HepG2 (cell line): ENCODE measurements around the gene DAG1. TPM values are rescaled to one million over a fixed set of nuclear protein-coding genes. Genes with fewer than 3 reads are reported as not detected.

Experiments
- ASH2L ChIP-seq: fragments of 300-600, 200-600 bp; sonication (generic); IDR thresholded peaks from 2 replicates; pipeline ENCODE4 v1.7.0; 2017; ENCODE audit warnings: low read depth, mild to moderate bottlenecking, moderate library complexity, mixed read lengths, low read length; ENCODE audit not compliant: insufficient read length
- DMAP1 ChIP-seq: IDR thresholded peaks from 2 replicates; pipeline ENCODE4 v1.6.1; 2016
- EED ChIP-seq: sonication (generic); formaldehyde crosslinking; IDR thresholded peaks from 2 replicates; pipeline ENCODE4 v1.5.0; 2020; ENCODE audit warnings: mild to moderate bottlenecking, missing genetic modification reagents
- HIC2 ChIP-seq: sonication (generic); formaldehyde crosslinking; IDR thresholded peaks from 2 replicates; pipeline ENCODE4 v1.9.0; 2022; ENCODE audit warnings: low read depth, missing genetic modification reagents
- KIAA2018 ChIP-seq: sonication (generic); formaldehyde crosslinking; IDR thresholded peaks from 2 replicates; pipeline ENCODE4 v1.5.0; 2020; ENCODE audit warnings: mild to moderate bottlenecking, missing genetic modification reagents, borderline replicate concordance
- SUZ12 ChIP-seq: fragments of 150-350 bp; IDR thresholded peaks from 2 replicates; pipeline ENCODE4 v1.6.1; 2014; ENCODE audit warnings: low read depth, low read length
- TCF7 ChIP-seq: sonication (generic); IDR thresholded peaks from 2 replicates; pipeline ENCODE4 v1.6.1; 2016; ENCODE audit warnings: antibody characterized with exemption, low read depth
- THAP8 ChIP-seq: sonication (generic); formaldehyde crosslinking; IDR thresholded peaks from 2 replicates; pipeline ENCODE4 v1.5.1; 2020; ENCODE audit warnings: missing genetic modification reagents, mild to moderate bottlenecking, borderline replicate concordance
- ZC3H4 ChIP-seq: sonication (generic); formaldehyde crosslinking; IDR thresholded peaks from 2 replicates; pipeline ENCODE4 v1.4.0; 2020; ENCODE audit warnings: missing genetic modification reagents, borderline replicate concordance
- ZFP91 ChIP-seq: sonication (generic); formaldehyde crosslinking; IDR thresholded peaks from 2 replicates; pipeline ENCODE4 v1.9.0; 2022; ENCODE audit warnings: missing genetic modification reagents, mild to moderate bottlenecking, borderline replicate concordance
- ZMYM4 ChIP-seq: sonication (generic); formaldehyde crosslinking; IDR thresholded peaks from 2 replicates; pipeline ENCODE4 v1.8.1; 2023; ENCODE audit warnings: mild to moderate bottlenecking, missing genetic modification reagents
- ZNF138 ChIP-seq: sonication (generic); formaldehyde crosslinking; IDR thresholded peaks from 2 replicates; pipeline ENCODE4 v1.5.0; 2020; ENCODE audit warnings: mild to moderate bottlenecking, low read depth, missing genetic modification reagents
- ZNF232 ChIP-seq: sonication (generic); formaldehyde crosslinking; IDR thresholded peaks from 2 replicates; pipeline ENCODE4 v1.4.0; 2020; ENCODE audit warnings: missing genetic modification reagents, borderline replicate concordance
- ZNF710 ChIP-seq: sonication (generic); formaldehyde crosslinking; IDR thresholded peaks from 2 replicates; pipeline ENCODE4 v1.5.0; 2020; ENCODE audit warnings: mild to moderate bottlenecking, missing genetic modification reagents, borderline replicate concordance
- polyA plus RNA-seq, 8 experiments: library from polyadenylated mRNA; depleted of rRNA in 3 of 8; stranded (reverse) in 7 of 8; unstranded in 1 of 8; fragments of >200 nt; fragmentation: Illumina TruSeq in 4 of 8; extraction: Trizol in 4 of 8; gene quantifications; 2 replicates each; pipeline versions ENCODE4 v1.2.1 to v1.2.3, GENCODE V29; 2011 to 2016; ENCODE audit warnings: low read depth in 4 of 8, missing spikeins in 1 of 8, mixed read lengths in 1 of 8; ENCODE audit not compliant: insufficient read depth in 1 of 8
- total RNA-seq, 5 experiments: library from RNA; depleted of rRNA; stranded (reverse); fragments of >200 nt; fragmentation: Illumina TruSeq; extraction: Trizol; gene quantifications; 2 replicates each; pipeline ENCODE4 v1.2.3, GENCODE V29; 2016; ENCODE audit warnings: low read depth in 1 of 5

Gene DAG1
- total and polyA plus RNA-seq, 2 of the 13 experiments (the other 11 are each of a cell fraction or from before 2014, with no cell fraction given): 47.3 to 50.4 TPM

- TF ChIP-seq ZNF710 (CRISPR knock-in tag): no peak
- TF ChIP-seq ZNF232 (CRISPR knock-in tag): no peak
- TF ChIP-seq ZFP91 (CRISPR knock-in tag): 0 out of 2 replicates have a peak, but pooled peaks have one; percentile 10
- no peak for TF ChIP-seq DMAP1 (CRISPR knock-in tag)
- TF ChIP-seq KIAA2018 (CRISPR knock-in tag): 0 out of 2 replicates have a peak, but pooled peaks have one; percentile 40
- no peak for TF ChIP-seq SUZ12
- TF ChIP-seq HIC2 (CRISPR knock-in tag): no peak
- peak; percentile 62; the same call in 1 of the 2 replicates for TF ChIP-seq ZMYM4
- TF ChIP-seq THAP8: no peak
- no peak for TF ChIP-seq ZC3H4 (CRISPR knock-in tag)
- no peak for TF ChIP-seq EED (CRISPR knock-in tag)
- TF ChIP-seq ASH2L: no peak
- TF ChIP-seq TCF7: no peak
- TF ChIP-seq ZNF138: 0 out of 2 replicates have a peak, but pooled peaks have one; percentile 19
Measured at GRCh38 chr3:49470714-49471420, 800 bp downstream of the DAG1 start (continued).
